Fibroblast of skin of abdomen (primary cell): ENCODE measurements around the gene HIVEP3.

Experiments
- DNase-seq: peaks from one replicate; pipeline ENCODE4 v3.0.0-alpha.2; 2013

HIVEP3 gene

GRCh38 chr1:41870076-41870562 is 48.6 kb downstream of the HIVEP3 start:
- peak; percentile 74 for DNase-seq

GRCh38 chr1:41868241-41868998 is 50.3 kb downstream of the HIVEP3 start:
- DNase-seq: no peak

GRCh38 chr1:41866285-41866684 is 52.4 kb downstream of the HIVEP3 start:
- DNase-seq: no peak

DNA sequence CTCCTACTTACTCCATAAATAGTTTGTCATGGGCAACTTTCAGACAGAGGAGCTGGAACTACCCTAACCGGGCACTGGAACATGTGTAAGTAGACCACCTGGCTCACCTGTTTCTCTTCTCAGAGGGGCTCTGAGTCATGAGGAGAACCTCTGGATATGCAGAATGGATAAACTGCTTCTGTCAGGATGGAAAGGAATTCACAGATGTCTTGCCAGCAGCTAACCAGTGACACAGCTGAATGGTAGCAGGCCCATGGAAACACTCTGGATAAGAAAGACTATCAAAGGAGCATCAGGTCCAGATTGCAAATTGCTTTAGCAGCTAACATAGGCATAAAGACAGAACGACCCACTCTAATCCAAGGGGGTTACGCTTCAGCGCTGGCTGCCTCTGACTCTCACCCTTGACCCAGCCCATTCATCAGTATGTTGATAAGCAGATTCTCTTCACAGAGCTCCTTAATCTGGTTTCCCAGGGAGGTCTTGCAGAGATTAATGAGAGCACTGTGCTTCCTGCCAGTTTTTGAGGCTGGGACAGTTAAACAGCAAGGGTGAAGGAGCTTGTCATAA is 54.2 kb downstream of the HIVEP3 start:
- DNase-seq: peak; percentile 59

DNA sequence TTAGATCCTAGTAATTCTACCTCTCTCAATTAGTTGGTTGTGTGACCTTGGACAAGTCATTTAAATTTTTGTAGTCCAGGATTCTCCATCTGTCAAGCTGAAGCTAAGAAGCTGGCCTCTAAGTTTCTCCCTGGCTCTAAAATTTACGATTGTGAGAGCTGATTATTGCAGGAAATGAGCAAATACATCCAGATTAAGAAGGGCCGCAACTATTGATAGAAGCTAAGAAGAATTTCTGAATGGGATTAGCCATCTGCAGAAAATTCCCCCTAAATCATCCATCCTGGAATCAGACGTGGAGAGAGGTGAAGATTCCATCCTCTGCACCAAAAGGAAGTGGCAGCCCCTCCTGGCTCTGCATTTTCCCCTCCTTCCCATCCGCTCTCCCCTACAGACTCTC is 55.0 kb downstream of the HIVEP3 start:
- peak; percentile 69 for DNase-seq

GRCh38 chr1:41862384-41863221 is 56.1 kb downstream of the HIVEP3 start:
- DNase-seq: peak; percentile 96

DNA sequence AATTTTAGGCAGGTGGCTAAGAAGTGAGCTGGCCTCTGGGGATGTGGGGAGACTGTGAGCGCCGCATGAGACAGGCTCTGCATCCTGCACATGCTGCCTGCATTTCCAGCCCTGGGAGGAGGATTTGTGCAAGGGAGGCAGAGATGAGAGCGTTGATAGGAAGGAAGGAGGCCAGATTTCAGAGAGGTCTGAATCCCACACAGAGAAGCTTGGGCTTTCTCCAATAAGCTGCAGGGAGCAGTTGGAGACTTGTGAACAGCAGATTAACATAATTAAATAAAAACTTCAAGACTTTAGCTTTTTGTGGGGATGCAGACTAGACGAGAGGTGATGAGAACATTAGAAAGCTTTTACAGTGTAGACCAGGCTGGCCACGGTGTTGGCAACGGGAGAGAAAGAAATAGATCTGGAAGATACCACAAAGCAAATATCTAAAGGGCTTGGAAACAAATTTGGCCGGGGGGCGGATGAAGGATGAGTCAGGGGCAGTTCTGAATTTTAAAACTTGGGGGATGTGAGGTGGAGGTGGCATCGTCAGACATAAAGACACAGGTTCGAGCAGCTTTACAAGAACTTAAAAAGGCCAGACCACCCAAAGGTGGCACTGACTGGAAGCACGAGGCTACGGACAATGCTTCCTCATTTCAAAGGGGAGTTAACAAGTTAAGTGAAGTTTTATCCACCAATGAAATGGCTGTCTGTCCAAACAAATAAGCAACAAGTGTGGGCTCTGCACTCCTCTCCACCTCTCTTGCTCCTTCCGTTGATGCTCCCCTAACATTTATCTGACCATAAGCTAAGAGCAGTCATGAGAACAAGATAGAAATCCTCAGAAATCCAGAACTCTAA is 57.0 kb downstream of the HIVEP3 start:
- peak; percentile 57 for DNase-seq

- no peak for DNase-seq
These were observed 58.0 kb downstream of the HIVEP3 start for GRCh38 chr1:41860771-41861170.

GRCh38 chr1:41860214-41860613 is 58.5 kb downstream of the HIVEP3 start:
- DNase-seq: no peak

- no peak for DNase-seq
These were observed 59.0 kb downstream of the HIVEP3 start for GRCh38 chr1:41859686-41860085.

- peak; percentile 55 for DNase-seq
These were observed 61.8 kb downstream of the HIVEP3 start for GRCh38 chr1:41856944-41857285.

- no peak for DNase-seq
These were observed 62.4 kb downstream of the HIVEP3 start for GRCh38 chr1:41856151-41856943.

DNA sequence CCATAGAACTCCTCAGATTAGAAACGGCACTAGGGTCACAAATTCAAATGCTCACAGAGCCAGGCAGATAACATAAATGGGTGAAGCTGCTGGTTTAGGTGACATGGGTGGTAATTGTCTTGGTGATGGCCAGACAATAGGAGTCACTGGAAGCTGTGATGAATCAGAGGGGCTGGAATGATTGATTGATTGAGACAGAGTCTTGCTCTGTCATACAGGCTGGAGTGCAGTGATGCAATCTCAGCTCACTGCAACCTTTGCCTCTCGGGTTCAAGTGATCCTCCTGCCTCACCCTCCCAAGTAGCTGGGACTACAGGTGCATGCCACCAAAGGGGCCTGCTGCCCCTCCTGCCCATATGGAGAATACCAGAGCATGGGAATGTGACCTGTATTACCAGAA is 63.0 kb downstream of the HIVEP3 start:
- DNase-seq: no peak

GRCh38 chr1:41853907-41854306 is 64.8 kb downstream of the HIVEP3 start:
- DNase-seq: no peak

DNA sequence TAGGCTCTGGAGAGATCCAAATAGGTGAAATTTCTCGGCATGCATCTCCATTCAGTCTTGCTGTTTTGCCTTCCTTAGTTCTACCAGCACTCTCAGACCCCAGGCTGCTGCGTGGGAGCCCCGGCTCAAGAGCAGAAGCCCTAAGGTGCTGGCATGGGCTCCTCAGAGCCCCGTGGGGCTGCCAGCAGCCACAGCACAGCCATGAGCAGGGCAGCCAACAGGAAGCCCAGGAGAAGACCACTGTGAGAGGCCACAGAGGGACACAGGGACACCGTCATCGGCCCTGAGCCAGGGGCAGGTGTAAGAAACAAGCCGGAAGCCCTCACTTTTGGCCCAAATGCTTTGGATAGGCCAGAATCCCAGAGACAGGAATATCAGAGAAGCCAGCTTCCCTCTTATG is 66.6 kb downstream of the HIVEP3 start:
- DNase-seq: no peak

GRCh38 chr1:41851589-41851988 is 67.1 kb downstream of the HIVEP3 start:
- peak; percentile 85 for DNase-seq

GRCh38 chr1:41850029-41850428 is 68.7 kb downstream of the HIVEP3 start:
- no peak for DNase-seq

DNA sequence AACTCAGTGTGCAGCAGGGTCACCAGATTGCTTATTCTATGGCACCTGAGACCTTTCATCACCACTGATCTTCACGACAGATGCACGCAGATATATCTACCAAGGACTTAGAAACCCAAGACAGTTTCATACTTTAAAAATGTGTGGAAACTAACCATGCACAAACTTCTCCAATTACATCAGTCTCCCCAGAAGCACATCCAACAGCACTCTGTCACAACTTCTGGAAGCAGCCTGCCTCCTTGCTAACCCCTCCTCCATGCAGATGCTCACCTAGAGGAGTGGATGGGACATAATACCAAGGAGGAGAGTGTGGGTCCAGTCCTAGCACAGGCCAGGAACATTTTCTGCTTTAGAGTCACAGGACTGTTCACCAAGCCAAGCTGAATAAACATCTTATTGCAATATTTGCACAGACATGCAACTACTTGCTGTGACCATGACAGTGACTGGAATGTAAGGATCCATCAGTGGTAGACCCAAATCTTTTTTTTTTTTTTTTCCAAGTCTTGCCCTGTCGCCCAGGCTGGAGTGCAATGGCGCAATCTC is 69.4 kb downstream of the HIVEP3 start:
- DNase-seq: no peak

DNA sequence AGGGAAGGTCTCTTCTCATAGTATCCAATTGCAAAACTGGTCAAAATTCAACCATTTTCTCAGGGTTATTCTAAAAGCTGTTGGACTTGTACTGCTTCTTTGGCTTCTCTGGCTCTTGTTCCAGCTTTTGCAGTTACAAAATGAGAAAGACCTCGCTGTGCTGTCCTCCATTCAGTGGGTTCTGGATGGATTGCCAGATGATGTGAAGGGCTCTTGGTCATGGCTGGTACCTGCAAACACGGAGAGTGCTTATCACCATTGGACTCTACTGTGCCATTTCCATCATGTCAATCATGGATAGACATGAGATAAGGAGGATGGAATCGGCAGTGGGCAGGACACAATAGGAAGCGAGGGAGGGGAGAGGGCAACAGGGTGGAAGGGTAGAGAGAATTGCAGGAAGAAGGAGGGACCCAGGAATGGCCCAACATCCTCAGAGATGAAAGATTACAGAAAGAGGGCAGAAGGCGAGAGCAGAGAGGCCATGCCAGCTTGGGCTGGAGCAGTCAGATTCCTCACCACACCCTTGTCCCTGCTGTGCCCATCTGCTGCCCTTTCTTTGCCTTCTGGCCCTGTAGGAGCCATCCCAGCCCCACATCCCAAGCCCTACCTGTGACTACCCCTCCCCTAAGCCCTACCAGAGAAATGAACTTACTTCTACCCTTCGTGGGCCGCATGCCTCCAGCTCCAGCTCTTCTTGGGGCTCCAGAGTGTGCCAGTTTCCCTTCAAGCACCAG is 70.3 kb downstream of the HIVEP3 start:
- DNase-seq: no peak

DNA sequence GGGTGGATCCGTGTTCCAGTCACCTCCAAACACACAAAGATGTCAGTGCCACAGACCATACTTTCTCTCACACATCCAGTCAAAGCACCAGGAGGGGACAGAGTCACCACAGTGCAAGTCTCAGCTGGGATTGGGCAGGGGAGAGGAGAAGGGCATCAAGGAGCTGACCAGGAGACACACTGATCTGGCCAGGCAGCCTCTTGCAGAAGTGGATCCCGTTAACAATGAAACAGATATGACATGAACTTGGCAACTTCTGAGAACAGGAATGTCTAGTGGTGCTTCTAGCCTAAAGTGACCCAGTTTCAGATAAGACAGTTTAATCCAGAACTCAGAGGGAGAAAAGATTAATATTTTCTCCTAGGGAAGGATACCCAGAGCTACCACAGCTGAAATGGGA is 71.0 kb downstream of the HIVEP3 start:
- DNase-seq: no peak
